Globus pallidus (tissue), 1 donor: ENCODE measurements around the gene ZNF468.
A peak's percentile ranks its signal among the peaks of the same experiment; 100 is the strongest.
"Not testable (repeated sequence)": the region's sequence is repeated elsewhere in the genome, so short reads cannot be mapped to it uniquely, and the experiment has no call there.

ENCODE experiments used
- DNase-seq: peaks from one replicate; pipeline ENCODE4 v3.0.0-alpha.2; 2015; ENCODE audit warnings: low spot score

ZNF468 gene

GRCh38 chr19:52825765-52826164 is 31.7 kb downstream of the ZNF468 start:
- no peak for DNase-seq

- DNase-seq = no peak
Measured at GRCh38 chr19:52823676-52824075, 33.7 kb downstream of the ZNF468 start.

- DNase-seq = peak; percentile 51
Measured at GRCh38 chr19:52821204-52821960, 36.0 kb downstream of the ZNF468 start, which contains the start of gene ZNF28. Gene ZNF28 (minus strand): TSS chr19:52821633. CDS start chr19:52817958, 3,675 bp downstream.

- DNase-seq = not testable (repeated sequence)
Measured at GRCh38 chr19:52820472-52821203, 36.8 kb downstream of the ZNF468 start.

- DNase-seq = no peak
Measured at GRCh38 chr19:52809801-52810200, 47.6 kb downstream of the ZNF468 start.

DNA sequence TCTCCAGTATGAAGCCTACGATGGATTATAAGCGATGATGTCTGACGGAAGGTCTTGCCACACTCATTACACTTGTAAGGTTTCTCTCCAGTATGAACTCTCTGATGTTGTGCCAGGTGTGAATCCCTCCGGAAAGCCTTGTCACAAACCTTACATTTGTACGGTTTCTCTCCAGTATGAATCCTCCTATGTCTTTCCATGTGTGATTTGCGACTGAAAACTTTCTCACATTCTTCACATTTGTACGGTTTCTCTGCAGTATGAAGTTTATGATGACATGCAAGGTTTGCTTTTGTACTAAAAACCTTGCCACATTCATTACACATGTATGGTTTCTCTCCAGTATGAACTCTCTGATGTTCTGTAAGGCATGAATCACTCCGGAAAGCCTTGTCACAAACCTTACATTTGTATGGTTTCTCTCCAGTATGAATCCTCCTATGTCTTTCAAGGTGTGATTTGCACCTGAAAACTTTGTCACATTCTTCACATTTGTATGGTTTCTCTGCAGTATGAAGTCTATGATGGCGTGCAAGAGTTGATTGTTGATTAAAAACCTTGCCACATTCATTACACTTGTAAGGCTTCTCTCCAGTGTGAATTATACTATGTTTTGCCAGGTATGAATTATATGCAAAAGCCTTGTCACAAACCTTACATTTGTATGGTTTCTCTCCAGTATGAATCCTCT is 57.3 kb downstream of the ZNF468 start:
- DNase-seq = not testable (repeated sequence)

- DNase-seq = no peak
Measured at GRCh38 chr19:52789440-52789839, 68.0 kb downstream of the ZNF468 start.
